NCI-H2029 treated with DMSO at 0.1 percent for 48 hours (cell line): Measurements from ENCODE around the gene CADM2.

Experiments
- DNase-seq: peaks from one replicate; lab custom pipeline; 2025; lab: John Stamatoyannopoulos, UW

Gene CADM2

GRCh38 chr3:85808755-85809154 is 850.0 kb downstream of the CADM2 start:
- no peak for DNase-seq

- peak; percentile 48 for DNase-seq
Measured at GRCh38 chr3:85821130-85821756, 862.5 kb downstream of the CADM2 start.

- no peak for DNase-seq
Measured at GRCh38 chr3:85835857-85836440, 877.2 kb downstream of the CADM2 start.

GRCh38 chr3:85837402-85837801 is 878.6 kb downstream of the CADM2 start:
- no peak for DNase-seq

- DNase-seq: peak; percentile 77
Measured at GRCh38 chr3:85838921-85839320, 880.1 kb downstream of the CADM2 start.

- no peak for DNase-seq
Measured at GRCh38 chr3:85842081-85842480, 883.3 kb downstream of the CADM2 start.

- DNase-seq: peak; percentile 39
Measured at GRCh38 chr3:85846940-85847339, 888.2 kb downstream of the CADM2 start.

- no peak for DNase-seq
Measured at GRCh38 chr3:85851071-85851470, 892.3 kb downstream of the CADM2 start.

- no peak for DNase-seq
Measured at GRCh38 chr3:85853805-85854204, 895.0 kb downstream of the CADM2 start.

GRCh38 chr3:85862893-85863455 is 904.2 kb downstream of the CADM2 start:
- no peak for DNase-seq

- no peak for DNase-seq
Measured at GRCh38 chr3:85864896-85865295, 906.1 kb downstream of the CADM2 start.

- no peak for DNase-seq
Measured at GRCh38 chr3:85867072-85867471, 908.3 kb downstream of the CADM2 start.

- DNase-seq: no peak
Measured at GRCh38 chr3:85875589-85875988, 916.8 kb downstream of the CADM2 start.

GRCh38 chr3:85877631-85878030 is 918.8 kb downstream of the CADM2 start:
- DNase-seq: no peak

GRCh38 chr3:85881833-85882393 is 923.1 kb downstream of the CADM2 start:
- no peak for DNase-seq

- DNase-seq: no peak
Measured at GRCh38 chr3:85890043-85890555, 931.3 kb downstream of the CADM2 start.

GRCh38 chr3:85903434-85903833 is 944.6 kb downstream of the CADM2 start:
- no peak for DNase-seq

- no peak for DNase-seq
Measured at GRCh38 chr3:85912980-85913379, 954.2 kb downstream of the CADM2 start.

- no peak for DNase-seq
Measured at GRCh38 chr3:85922374-85922773, 963.6 kb downstream of the CADM2 start.

GRCh38 chr3:85930718-85931117 is 971.9 kb downstream of the CADM2 start:
- no peak for DNase-seq

GRCh38 chr3:85933326-85933725 is 974.5 kb downstream of the CADM2 start:
- DNase-seq: no peak

GRCh38 chr3:85935171-85935570 is 976.4 kb downstream of the CADM2 start:
- DNase-seq: no peak

- DNase-seq: peak; percentile 98
Measured at GRCh38 chr3:85939074-85939482, 980.3 kb downstream of the CADM2 start.
